G401.6 (cell line): ENCODE data around the gene TTC22.

Experiments
- FAIRE-seq: peaks from 2 replicates; lab custom pipeline; 2012; peaks lifted over from hg19 to GRCh38; lab: Jason Lieb, UNC

Gene TTC22

DNA sequence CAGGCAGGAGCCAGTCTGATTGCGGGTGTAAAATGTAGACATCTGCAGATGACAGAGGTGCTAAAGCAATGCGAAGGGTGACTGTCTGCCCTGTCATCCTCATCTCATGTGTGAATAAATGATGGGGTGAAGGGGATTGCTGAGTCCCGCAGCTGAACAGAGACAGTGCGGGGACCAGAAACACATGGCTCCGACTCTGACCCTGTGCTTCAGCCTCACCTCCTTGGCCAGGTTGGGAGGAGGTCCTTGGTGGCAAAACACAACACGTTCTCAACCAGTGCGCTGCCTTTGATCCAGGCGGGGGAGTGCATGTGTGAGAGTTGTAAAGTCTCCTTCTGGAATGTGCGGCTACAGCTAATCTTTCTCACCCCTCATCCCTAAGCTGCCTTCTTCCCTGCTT is 32.0 kb upstream of the TTC22 start:
- FAIRE-seq = no peak

DNA sequence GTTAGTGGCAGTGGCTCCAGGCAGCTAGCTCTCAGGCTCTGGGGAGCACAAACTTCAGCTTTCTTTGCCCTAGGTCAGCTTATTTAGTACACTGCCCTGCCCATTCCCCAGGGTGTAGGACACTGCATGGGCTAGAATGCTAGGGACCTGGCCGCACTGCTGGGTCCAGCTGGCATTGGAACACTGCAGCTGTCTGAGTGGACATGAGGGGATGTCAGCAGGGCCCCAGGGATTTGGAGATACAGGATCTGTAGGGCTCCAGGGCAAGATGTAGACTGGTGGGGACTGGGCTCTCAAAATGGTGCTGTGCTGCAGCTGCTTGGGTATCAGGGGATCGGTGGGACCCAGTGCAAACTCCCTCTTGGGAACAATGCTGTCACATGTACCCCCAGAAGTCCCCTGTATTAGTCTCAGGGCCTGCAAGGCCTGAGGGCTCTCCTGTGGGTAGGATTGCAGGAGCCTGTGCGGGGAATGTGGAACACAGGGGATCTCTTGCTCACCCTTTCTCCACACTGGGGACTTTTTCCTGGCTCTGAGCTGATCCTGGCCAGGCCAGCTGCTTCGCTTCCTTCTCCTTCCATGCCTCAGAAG is 25.2 kb upstream of the TTC22 start:
- FAIRE-seq = no peak

DNA sequence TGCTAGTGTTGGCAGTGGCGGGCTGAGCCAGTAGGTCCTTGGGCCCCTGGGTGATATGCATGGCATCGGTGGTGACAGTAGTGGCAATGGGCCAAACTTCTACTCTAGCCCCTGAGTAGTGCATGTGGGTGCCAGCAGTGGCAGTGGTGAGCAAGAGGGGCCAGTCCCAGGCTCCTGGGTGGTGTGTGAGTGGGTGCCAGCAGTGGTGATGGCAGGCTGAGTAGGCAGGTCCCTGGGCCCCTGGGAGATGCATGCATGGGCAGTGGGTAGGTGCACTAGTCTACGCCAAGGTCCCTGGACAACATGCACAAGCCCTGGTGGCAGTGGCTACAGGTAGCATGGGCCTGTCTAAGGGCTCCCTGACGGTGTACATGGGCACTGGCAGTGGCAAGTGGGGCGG is 24.6 kb upstream of the TTC22 start:
- no peak for FAIRE-seq

- no peak for FAIRE-seq
These were observed 22.5 kb upstream of the TTC22 start for GRCh38 chr1:54823670-54824069.

- no peak for FAIRE-seq
These were observed 18.6 kb upstream of the TTC22 start for GRCh38 chr1:54819733-54820132.

- FAIRE-seq = no peak
These were observed 18.0 kb upstream of the TTC22 start for GRCh38 chr1:54819195-54819536.

DNA sequence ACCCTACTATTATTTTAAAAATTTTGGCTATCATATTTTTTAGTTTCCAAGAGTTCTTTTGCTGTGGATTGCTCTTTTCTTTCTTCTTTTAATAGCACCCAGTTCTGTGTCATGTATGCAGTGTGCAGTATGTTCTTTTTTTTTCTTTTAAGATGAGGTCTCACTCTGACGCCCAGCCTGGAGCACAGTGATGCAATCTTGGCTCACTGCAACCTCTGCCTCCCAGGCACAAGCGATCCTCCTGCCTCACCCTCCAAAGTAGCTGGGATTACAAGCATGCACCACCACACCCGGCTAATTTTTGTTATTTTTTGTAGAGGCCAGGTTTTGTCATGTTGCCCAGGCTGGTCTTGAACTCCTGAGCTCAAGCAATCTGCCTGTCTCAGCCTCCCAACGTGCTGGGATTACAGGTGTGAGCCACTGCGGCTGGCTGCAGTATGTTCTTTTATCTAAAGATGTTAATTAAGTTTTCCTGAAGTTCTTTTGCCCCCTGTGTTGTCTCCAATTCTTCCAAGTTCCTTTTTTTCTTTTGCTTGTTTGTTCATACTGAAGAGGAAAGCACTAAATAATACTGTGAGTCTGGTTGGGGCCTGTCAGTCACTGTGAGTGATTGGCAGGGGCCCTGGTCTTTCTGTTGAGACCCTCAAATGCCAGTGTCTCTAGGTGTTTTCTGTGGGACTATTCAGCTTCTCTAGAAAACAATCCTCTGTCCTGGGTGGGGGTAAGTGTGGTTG is 17.5 kb upstream of the TTC22 start:
- no peak for FAIRE-seq

DNA sequence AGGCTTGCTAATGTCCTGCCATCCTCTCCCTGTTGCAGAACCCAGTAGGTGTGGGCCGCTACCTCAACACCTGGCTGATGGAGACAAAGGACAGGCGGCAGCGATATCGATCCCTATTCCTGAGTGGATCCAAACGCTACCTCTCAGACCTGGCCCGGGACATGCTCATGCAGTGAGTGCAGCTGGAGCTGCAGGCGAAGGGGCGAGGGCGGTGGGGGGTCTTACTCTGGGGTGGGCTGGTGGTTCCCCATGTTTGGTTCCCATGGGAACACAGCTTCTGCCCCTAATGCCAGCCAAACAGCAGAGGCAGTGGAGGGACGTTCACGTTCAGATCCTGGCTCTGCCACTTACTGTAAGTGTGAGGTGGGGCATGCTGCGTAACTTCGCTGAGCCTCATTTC is 15.8 kb upstream of the TTC22 start:
- FAIRE-seq = no peak

- FAIRE-seq = no peak
These were observed 15.0 kb upstream of the TTC22 start for GRCh38 chr1:54816130-54816529.

DNA sequence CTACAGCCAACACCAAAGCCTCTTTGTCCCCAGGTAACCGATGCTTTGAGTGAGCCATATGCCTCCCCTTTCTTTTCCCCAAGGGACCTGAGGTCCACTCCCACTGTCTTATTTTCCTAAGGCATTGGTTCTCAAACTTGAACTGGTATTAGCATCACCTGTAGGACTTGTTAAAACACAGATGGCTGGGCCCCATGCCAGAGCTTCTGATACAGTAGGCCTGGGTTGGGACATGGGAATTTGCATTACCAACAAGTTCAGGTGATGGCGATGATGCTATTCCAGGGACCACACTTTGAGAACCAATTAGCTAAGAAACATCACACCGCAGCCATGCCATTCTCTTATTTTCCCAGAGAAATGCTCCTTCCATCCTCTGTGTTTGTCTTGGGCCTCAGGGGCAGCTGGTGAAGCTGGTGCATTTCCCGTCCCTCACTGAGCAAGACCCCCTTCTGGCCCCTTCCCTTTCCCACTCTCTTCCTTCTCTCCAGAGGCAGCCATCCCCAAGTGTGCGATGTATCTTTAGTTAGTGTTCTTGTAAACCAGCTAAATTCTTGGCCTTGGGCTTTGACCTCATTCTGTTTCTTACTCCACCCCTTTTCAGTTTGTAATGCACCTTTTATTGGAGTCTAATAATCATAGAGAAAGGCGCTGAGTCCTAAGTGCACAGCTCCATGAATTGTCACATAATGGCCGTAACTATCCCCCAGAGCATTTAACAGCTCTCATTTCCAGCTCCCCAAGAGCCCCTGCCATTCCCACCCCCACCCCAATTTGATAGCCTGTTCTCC is 14.2 kb upstream of the TTC22 start:
- FAIRE-seq = no peak

DNA sequence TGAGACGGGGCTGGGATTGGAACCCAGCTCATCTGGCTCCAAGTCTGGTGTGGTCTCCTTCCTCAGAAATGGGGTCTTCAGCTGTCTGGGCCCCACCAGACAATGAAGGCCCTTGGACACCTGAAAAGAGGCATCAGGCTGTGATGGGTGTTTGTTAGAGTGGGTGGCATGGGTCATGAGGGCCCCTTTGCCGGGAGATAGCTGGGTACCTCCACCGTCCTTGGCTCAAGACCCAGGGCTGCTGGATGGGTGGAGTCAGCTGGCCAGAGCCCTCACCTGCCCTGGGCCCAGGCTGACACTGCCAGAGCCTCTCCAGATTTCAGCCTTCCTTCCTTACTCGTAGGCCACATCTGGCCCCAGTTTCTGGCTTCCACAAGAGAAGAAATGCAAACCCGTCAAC is 13.4 kb upstream of the TTC22 start:
- FAIRE-seq = no peak

GRCh38 chr1:54814126-54814498 is 13.0 kb upstream of the TTC22 start:
- no peak for FAIRE-seq

DNA sequence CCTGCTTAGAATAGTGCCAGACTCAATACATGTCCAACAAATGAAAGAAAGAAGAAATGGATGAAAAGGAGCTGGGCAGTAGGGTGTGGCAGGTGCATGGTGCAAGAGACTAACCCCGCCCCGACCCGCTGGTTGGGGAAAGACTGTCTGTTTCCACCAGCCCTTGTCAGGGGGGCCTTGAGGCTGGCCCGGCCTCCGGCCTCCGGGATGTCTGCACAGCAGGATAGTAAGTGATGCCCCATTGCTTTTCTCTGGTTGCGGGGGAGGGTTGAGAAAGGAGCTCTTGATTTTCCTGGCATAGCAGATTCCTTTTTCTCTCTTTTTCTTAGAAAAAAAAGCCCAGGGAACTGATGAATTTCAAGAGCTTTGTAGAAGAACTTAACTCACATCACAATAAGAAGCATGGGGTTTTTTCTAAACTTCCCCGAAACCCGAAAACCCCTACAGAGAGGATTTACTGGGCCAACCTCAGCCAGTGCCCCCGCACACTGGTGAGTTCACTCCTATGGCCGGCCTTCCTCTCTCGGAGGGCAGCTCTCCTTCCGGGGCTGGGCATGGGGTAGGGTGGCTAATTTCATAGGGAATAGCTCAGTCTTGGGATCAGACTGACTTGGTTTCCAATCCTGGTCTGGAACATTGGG is 12.5 kb upstream of the TTC22 start:
- no peak for FAIRE-seq

- FAIRE-seq = no peak
These were observed 11.8 kb upstream of the TTC22 start for GRCh38 chr1:54812801-54813484.

GRCh38 chr1:54811739-54812655 is 10.9 kb upstream of the TTC22 start:
- no peak for FAIRE-seq

GRCh38 chr1:54811066-54811465 is 9.9 kb upstream of the TTC22 start:
- FAIRE-seq = no peak

GRCh38 chr1:54810153-54810942 is 9.2 kb upstream of the TTC22 start:
- no peak for FAIRE-seq

DNA sequence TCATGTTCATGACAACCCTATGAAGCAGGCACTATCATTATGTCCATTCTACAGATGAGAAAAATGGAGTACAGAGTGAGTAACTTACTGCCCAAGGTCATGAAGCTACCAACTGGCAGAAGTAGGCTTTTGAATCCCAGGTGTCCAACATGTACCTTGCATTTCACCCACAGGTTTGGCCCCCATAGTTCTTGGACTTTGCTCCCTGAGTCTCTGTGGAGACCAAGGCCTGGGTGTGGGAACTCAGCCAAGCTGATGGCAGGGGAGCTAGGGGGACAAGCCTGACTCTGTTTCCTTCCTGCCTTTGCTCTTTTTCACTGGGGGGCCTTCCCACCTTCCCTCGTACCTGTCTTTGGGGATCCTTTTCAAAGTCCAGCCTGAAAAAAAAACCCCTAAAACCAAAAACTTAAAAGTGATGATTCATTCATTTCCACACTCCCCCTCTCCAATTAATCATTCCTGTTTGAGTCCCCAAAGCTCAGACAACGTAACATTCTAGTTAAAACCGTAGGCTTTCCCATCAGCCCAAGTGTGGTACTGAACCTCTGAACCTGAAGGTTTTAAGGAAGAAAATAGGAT is 8.5 kb upstream of the TTC22 start:
- no peak for FAIRE-seq

- no peak for FAIRE-seq
These were observed 7.5 kb upstream of the TTC22 start for GRCh38 chr1:54808443-54809207.

DNA sequence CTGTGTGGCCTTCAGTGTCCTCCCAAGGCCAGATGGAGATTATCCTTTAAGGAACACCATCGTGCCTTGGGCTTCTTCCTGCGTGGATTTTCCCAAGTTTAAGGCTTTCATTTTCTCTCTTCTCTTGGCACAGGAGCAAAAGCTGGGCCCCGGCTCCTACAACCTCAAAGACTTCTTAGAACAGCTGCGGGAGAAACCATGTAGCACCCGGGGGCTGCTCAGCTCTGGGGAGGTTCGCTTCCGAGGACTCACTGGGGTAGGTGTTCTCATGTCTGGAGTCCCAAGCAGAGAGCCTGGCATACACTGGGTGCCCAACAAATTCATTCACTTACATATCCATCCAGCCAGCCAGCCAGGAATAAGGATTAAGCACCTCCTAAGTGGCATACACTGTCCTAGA is 6.6 kb upstream of the TTC22 start:
- no peak for FAIRE-seq
